IMR-90 (cell line): ENCODE results near the gene EEPD1.

ENCODE experiments used
- BHLHE40 ChIP-seq: fragments of 150-350 bp; IDR thresholded peaks from 2 replicates; pipeline ENCODE4 v1.6.1; 2016; ENCODE audit warnings: mild to moderate bottlenecking, low read depth, low read length
- CHD1 ChIP-seq: IDR thresholded peaks from 2 replicates; pipeline ENCODE4 v1.6.1; 2012; ENCODE audit warnings: low read depth, low read length, improper control_type of control experiment
- CTCF ChIP-seq: conservative IDR thresholded peaks from 2 replicates; pipeline ENCODE4 v1.5.1; 2012; ENCODE audit warnings: mild to moderate bottlenecking, low read depth, low read length, improper control_type of control experiment
- ELK1 ChIP-seq: fragments of 150-350 bp; IDR thresholded peaks from 2 replicates; pipeline ENCODE4 v1.6.1; 2016; ENCODE audit warnings: low read depth, mild to moderate bottlenecking, low read length, moderate library complexity, borderline replicate concordance
- FOS ChIP-seq: fragments of 150-350 bp; IDR thresholded peaks from 2 replicates; pipeline ENCODE4 v1.6.1; 2016; ENCODE audit warnings: low read depth, low read length
- MAFK ChIP-seq: IDR thresholded peaks from 2 replicates; pipeline ENCODE4 v1.6.1; 2012; ENCODE audit warnings: low read depth, low read length, improper control_type of control experiment
- POLR2A ChIP-seq: IDR thresholded peaks from 2 replicates; pipeline ENCODE4 v1.6.1; 2012; ENCODE audit warnings: mild to moderate bottlenecking, low read depth, low read length
- RAD21 ChIP-seq: IDR thresholded peaks from 2 replicates; pipeline ENCODE4 v1.6.1; 2012; ENCODE audit warnings: low read length, improper control_type of control experiment
- RFX5 ChIP-seq: IDR thresholded peaks from 2 replicates; pipeline ENCODE4 v1.8.0; 2012; ENCODE audit warnings: low read depth, mild to moderate bottlenecking, low read length, moderate library complexity
- SMC3 ChIP-seq: fragments of 150-350 bp; IDR thresholded peaks from 2 replicates; pipeline ENCODE4 v1.6.1; 2016; ENCODE audit warnings: low read depth, mild to moderate bottlenecking, antibody characterized with exemption, low read length, moderate library complexity

- TF ChIP-seq POLR2A (no peak), CTCF (no peak), ELK1 (no peak), SMC3 (no peak), FOS (no peak), RAD21 (no peak), RFX5 (no peak), MAFK (no peak), BHLHE40 (no peak), CHD1 (no peak)
These were observed 132.2 kb downstream of the EEPD1 start for GRCh38 chr7:36285276-36285675.
